Neural cell (in vitro differentiated cells): ENCODE data around the gene ACAP3. TPM values are rescaled to one million over a fixed set of nuclear protein-coding genes. Genes with fewer than 3 reads are reported as not detected.

ENCODE experiments used
- H2AFZ ChIP-seq: fragments of 200-600, 300-800 bp; sonication (generic), shearing (Covaris generic); 2 replicates; pipeline ENCODE4 v1.6.0; 2014; ENCODE audit warnings: low read depth, mild to moderate bottlenecking, antibody characterized with exemption, low read length, moderate library complexity
- H3F3A ChIP-seq: fragments of 200-600 bp; shearing (Covaris generic); 2 replicates; pipeline ENCODE4 v1.6.1; 2016; ENCODE audit warnings: mild to moderate bottlenecking, moderate library complexity, mixed read lengths, antibody characterized with exemption, low read length; ENCODE audit not compliant: insufficient read depth, poor library complexity, severe bottlenecking
- H3K27ac ChIP-seq: fragments of 200-600, 300-800 bp; sonication (generic), shearing (Covaris generic); 2 replicates; pipeline ENCODE4 v1.5.1; 2014; ENCODE audit warnings: mild to moderate bottlenecking, low read length, moderate library complexity
- H3K27me3 ChIP-seq: fragments of 300-800, 200-600 bp; sonication (generic), shearing (Covaris generic); 2 replicates; pipeline ENCODE4 v1.6.0; 2014; ENCODE audit warnings: mild to moderate bottlenecking, low read depth, low read length, moderate library complexity; ENCODE audit not compliant: insufficient read depth
- H3K36me3 ChIP-seq: fragments of 300-800, 200-600 bp; sonication (generic), shearing (Covaris generic); 2 replicates; pipeline ENCODE4 v1.5.1; 2014; ENCODE audit warnings: mild to moderate bottlenecking, antibody characterized with exemption, low read length, moderate library complexity; ENCODE audit not compliant: insufficient read depth
- H3K4me2 ChIP-seq: fragments of 300-800, 200-600 bp; sonication (generic), shearing (Covaris generic); 2 replicates; pipeline ENCODE4 v1.6.0; 2014; ENCODE audit warnings: mild to moderate bottlenecking, low read length
- H3K4me3 ChIP-seq: fragments of 300-800, 200-600 bp; sonication (generic), shearing (Covaris generic); 2 replicates; pipeline ENCODE4 v1.5.1; 2014; ENCODE audit warnings: mild to moderate bottlenecking, low read length, moderate library complexity
- H3K79me2 ChIP-seq: fragments of 200-600 bp; shearing (Covaris generic); replicated peaks from 2 replicates; pipeline ENCODE4 v1.6.0; 2014; ENCODE audit warnings: mild to moderate bottlenecking, low read length, moderate library complexity; ENCODE audit not compliant: insufficient read depth
- H3K9ac ChIP-seq: fragments of 300-800, 200-600 bp; sonication (generic), shearing (Covaris generic); 2 replicates; pipeline ENCODE4 v1.6.1; 2016; ENCODE audit warnings: mild to moderate bottlenecking, low read length, mixed read lengths
- H3K9me2 ChIP-seq: fragments of 200-600 bp; shearing (Covaris generic); 2 replicates; pipeline ENCODE4 v1.6.1; 2016; ENCODE audit warnings: mild to moderate bottlenecking, low read length, mixed read lengths; ENCODE audit not compliant: insufficient read depth
- H3K9me3 ChIP-seq: fragments of 200-600, 300-800 bp; sonication (generic), shearing (Covaris generic); 2 replicates; pipeline ENCODE4 v1.6.1; 2016; ENCODE audit warnings: mild to moderate bottlenecking, mixed run types, low read length, moderate library complexity, mixed read lengths
- H4K20me1 ChIP-seq: fragments of 200-600 bp; shearing (Covaris generic); 2 replicates; pipeline ENCODE4 v1.6.1; 2016; ENCODE audit warnings: mild to moderate bottlenecking, mixed run types; ENCODE audit not compliant: insufficient read depth
- CTCF ChIP-seq: fragments of 450-650 bp; IDR thresholded peaks from 2 replicates; pipeline ENCODE4 v1.5.1; 2014; ENCODE audit warnings: antibody characterized with exemption, mild to moderate bottlenecking, moderate library complexity; ENCODE audit not compliant: poor library complexity, severe bottlenecking
- EP300 ChIP-seq: fragments of 450-650 bp; conservative IDR thresholded peaks from 2 replicates; pipeline ENCODE4 v1.6.1; 2014; ENCODE audit warnings: antibody characterized with exemption, mild to moderate bottlenecking, moderate library complexity; ENCODE audit not compliant: poor library complexity, severe bottlenecking
- EZH2 ChIP-seq: fragments of 200-600, 300-800 bp; shearing (Covaris generic), sonication (generic); IDR thresholded peaks from 2 replicates; pipeline ENCODE4 v1.6.1; 2014; ENCODE audit warnings: antibody characterized with exemption, low read length, borderline replicate concordance, mild to moderate bottlenecking; ENCODE audit not compliant: insufficient read depth, poor library complexity, severe bottlenecking
- MXI1 ChIP-seq: fragments of 450-650 bp; conservative IDR thresholded peaks from 2 replicates; pipeline ENCODE4 v1.6.1; 2014; ENCODE audit warnings: antibody characterized with exemption, mild to moderate bottlenecking; ENCODE audit not compliant: poor library complexity, severe bottlenecking
- POLR2AphosphoS5 ChIP-seq: IDR thresholded peaks from 2 replicates; pipeline ENCODE4 v1.6.1; 2012
- RAD21 ChIP-seq: fragments of 450-650 bp; conservative IDR thresholded peaks from 2 replicates; pipeline ENCODE4 v1.6.1; 2014; ENCODE audit warnings: antibody characterized with exemption, mild to moderate bottlenecking, moderate library complexity
- SMC3 ChIP-seq: fragments of 450-650 bp; conservative IDR thresholded peaks from 2 replicates; pipeline ENCODE4 v1.6.1; 2014; ENCODE audit warnings: antibody characterized with exemption, mild to moderate bottlenecking, moderate library complexity; ENCODE audit not compliant: poor library complexity
- TAF1 ChIP-seq: IDR thresholded peaks from 2 replicates; pipeline ENCODE4 v1.6.1; 2012; ENCODE audit warnings: low read depth
- polyA plus RNA-seq: library from polyadenylated mRNA; depleted of rRNA; stranded (reverse); fragments of >200 nt; gene quantifications from 2 replicates; pipeline ENCODE4 v1.2.3, GENCODE V29; 2014
- TF ChIP-seq, protein P1 (sequence below): IDR thresholded peaks from 2 replicates; pipeline ENCODE4 v1.6.1; 2012; ENCODE audit warnings: borderline replicate concordance

The ACAP3 gene
- polyA plus RNA-seq, 1 donor from 2014 or later = 186 TPM

- Histone ChIP-seq H3K9ac (no peak overlapping the region), H3K9me2 (no peaks in the 10 kb centered on the region), H3K79me2 (peaks cover 32% of the 10 kb centered on the region), H3K4me2 (no peak overlapping the region), H3K36me3 (no peaks in the 10 kb centered on the region), H3K4me3 (no peak overlapping the region), H3K27ac (no peak overlapping the region), H3F3A (no peaks in the 10 kb centered on the region), H4K20me1 (no peaks in the 10 kb centered on the region), H3K27me3 (no peaks in the 10 kb centered on the region), H3K9me3 (no peaks in the 10 kb centered on the region), H2AFZ (no peak overlapping the region)
- TF ChIP-seq EP300 = no peak
- no peak for TF ChIP-seq RAD21
- no peak for TF ChIP-seq TAF1
- no peak for TF ChIP-seq POLR2AphosphoS5
- no peak for TF ChIP-seq EZH2
- TF ChIP-seq MXI1 = no peak
- TF ChIP-seq, protein P1, sequence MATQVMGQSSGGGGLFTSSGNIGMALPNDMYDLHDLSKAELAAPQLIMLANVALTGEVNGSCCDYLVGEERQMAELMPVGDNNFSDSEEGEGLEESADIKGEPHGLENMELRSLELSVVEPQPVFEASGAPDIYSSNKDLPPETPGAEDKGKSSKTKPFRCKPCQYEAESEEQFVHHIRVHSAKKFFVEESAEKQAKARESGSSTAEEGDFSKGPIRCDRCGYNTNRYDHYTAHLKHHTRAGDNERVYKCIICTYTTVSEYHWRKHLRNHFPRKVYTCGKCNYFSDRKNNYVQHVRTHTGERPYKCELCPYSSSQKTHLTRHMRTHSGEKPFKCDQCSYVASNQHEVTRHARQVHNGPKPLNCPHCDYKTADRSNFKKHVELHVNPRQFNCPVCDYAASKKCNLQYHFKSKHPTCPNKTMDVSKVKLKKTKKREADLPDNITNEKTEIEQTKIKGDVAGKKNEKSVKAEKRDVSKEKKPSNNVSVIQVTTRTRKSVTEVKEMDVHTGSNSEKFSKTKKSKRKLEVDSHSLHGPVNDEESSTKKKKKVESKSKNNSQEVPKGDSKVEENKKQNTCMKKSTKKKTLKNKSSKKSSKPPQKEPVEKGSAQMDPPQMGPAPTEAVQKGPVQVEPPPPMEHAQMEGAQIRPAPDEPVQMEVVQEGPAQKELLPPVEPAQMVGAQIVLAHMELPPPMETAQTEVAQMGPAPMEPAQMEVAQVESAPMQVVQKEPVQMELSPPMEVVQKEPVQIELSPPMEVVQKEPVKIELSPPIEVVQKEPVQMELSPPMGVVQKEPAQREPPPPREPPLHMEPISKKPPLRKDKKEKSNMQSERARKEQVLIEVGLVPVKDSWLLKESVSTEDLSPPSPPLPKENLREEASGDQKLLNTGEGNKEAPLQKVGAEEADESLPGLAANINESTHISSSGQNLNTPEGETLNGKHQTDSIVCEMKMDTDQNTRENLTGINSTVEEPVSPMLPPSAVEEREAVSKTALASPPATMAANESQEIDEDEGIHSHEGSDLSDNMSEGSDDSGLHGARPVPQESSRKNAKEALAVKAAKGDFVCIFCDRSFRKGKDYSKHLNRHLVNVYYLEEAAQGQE = no peak
- no peak for TF ChIP-seq SMC3
- TF ChIP-seq CTCF = no peak
Measured at GRCh38 chr1:1267488-1268283, 40.0 kb downstream of the ACAP3 start.

- no peak overlapping the region for H3K4me3 ChIP-seq
- H3K79me2 ChIP-seq = peaks cover 4% of the 10 kb centered on the region
- TF ChIP-seq CTCF (no peak), EZH2 (no peak), TAF1 (no peak)
- H3K4me2 ChIP-seq = no peak overlapping the region
- no peaks in the 10 kb centered on the region for H3K9me3 ChIP-seq
- no peaks in the 10 kb centered on the region for H3F3A ChIP-seq
- H3K9ac ChIP-seq = no peak overlapping the region
- no peaks in the 10 kb centered on the region for H3K36me3 ChIP-seq
- no peak overlapping the region for H2AFZ ChIP-seq
- no peak overlapping the region for H3K27ac ChIP-seq
- no peaks in the 10 kb centered on the region for H3K27me3 ChIP-seq
- no peaks in the 10 kb centered on the region for H4K20me1 ChIP-seq
- no peaks in the 10 kb centered on the region for H3K9me2 ChIP-seq
Measured at GRCh38 chr1:1264868-1265272, 42.9 kb downstream of the ACAP3 start.
